HG03175 (cell line): Measurements from ENCODE around the gene RSU1.
A peak's percentile ranks its signal among the peaks of the same experiment; 100 is the strongest.

ENCODE experiments used
- ATAC-seq: cut with Tn5 transposase; IDR thresholded peaks from one replicate; pipeline ENCODE4 v1.9.1; 2021; ENCODE audit warnings: mild to moderate bottlenecking, moderate library complexity; ENCODE audit not compliant: unreplicated experiment

RSU1 gene

GRCh38 chr10:16685551-16685950 is 131.7 kb downstream of the RSU1 start:
- ATAC-seq: no peak

- ATAC-seq: no peak
Observed at GRCh38 chr10:16681521-16681920, 135.7 kb downstream of the RSU1 start.

GRCh38 chr10:16679511-16679910 is 137.7 kb downstream of the RSU1 start:
- ATAC-seq: no peak

- ATAC-seq: no peak
Observed at GRCh38 chr10:16675334-16675733, 141.9 kb downstream of the RSU1 start.

- no peak for ATAC-seq
Observed at GRCh38 chr10:16674147-16674703, 143.0 kb downstream of the RSU1 start.

GRCh38 chr10:16673443-16673842 is 143.8 kb downstream of the RSU1 start:
- no peak for ATAC-seq

GRCh38 chr10:16663444-16663843 is 153.8 kb downstream of the RSU1 start:
- no peak for ATAC-seq

GRCh38 chr10:16662923-16663322 is 154.3 kb downstream of the RSU1 start:
- ATAC-seq: no peak

GRCh38 chr10:16656895-16657294 is 160.3 kb downstream of the RSU1 start:
- no peak for ATAC-seq

- no peak for ATAC-seq
Observed at GRCh38 chr10:16653224-16653623, 164.0 kb downstream of the RSU1 start.

- ATAC-seq: no peak
Observed at GRCh38 chr10:16652154-16652553, 165.1 kb downstream of the RSU1 start.

GRCh38 chr10:16649757-16650156 is 167.5 kb downstream of the RSU1 start:
- no peak for ATAC-seq

GRCh38 chr10:16648366-16648765 is 168.9 kb downstream of the RSU1 start:
- no peak for ATAC-seq

- peak; percentile 50 for ATAC-seq
Observed at GRCh38 chr10:16646181-16647059, 170.8 kb downstream of the RSU1 start.

- ATAC-seq: no peak
Observed at GRCh38 chr10:16644146-16644545, 173.1 kb downstream of the RSU1 start.

GRCh38 chr10:16643502-16643901 is 173.7 kb downstream of the RSU1 start:
- ATAC-seq: no peak

- no peak for ATAC-seq
Observed at GRCh38 chr10:16640153-16640552, 177.1 kb downstream of the RSU1 start.

GRCh38 chr10:16639471-16639870 is 177.8 kb downstream of the RSU1 start:
- no peak for ATAC-seq

GRCh38 chr10:16632996-16633395 is 184.2 kb downstream of the RSU1 start:
- no peak for ATAC-seq

- no peak for ATAC-seq
Observed at GRCh38 chr10:16626697-16627096, 190.5 kb downstream of the RSU1 start.

- ATAC-seq: no peak
Observed at GRCh38 chr10:16612981-16613355, 204.3 kb downstream of the RSU1 start.

- ATAC-seq: no peak
Observed at GRCh38 chr10:16612115-16612980, 204.9 kb downstream of the RSU1 start.
